K562 treated with DMSO at 1 percent for 48 hours (cell line): Measurements from ENCODE around the gene CSTF1. TPM values are rescaled to one million over a fixed set of nuclear protein-coding genes. Genes with fewer than 3 reads are reported as not detected.

ENCODE experiments used
- total RNA-seq: library from RNA; unstranded; fragments of 300-600 nt; gene quantifications from 2 replicates; pipeline ENCODE4 v1.2.3, GENCODE V29; 2022; ENCODE audit warnings: low replicate concordance; ENCODE audit errors: extremely low read depth

The CSTF1 gene
- total RNA-seq = not detected in 2 replicates

DNA sequence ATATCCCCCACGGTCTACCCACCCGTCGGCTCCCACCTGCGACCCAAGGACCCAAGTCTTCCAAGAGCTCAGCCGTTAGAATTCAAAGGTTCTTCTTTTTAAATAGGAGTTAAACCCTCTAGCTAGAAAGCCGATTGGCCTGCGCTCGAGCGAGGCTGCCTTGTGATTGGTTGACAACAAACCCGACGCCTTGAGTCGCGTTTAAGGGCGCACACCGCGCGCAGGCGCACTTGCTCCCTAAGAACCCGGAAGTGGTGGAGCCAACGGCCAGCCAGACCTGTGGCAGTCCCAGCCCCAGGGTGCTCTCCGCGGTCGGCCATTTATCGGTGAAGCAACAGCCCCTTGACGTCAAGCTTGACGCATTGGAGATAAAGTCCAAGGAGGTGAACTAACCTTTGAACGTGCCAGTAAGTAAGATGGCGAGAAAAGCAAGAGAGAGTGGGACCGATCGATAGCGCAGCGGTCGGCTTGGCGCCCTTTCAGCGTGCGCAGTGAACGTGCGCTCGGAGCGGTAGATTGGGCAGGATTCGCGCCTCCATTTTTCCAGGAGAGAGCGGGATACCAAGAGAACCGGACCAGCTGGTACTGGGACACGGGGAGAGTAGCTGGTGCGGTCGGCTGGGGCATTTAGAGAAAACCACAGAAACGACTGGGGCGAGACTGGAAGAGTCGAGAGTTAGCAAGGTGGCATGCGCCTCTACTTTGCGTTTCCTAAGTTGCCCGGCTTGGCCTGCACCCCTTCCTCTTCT is at the start of gene CSTF1, which contains the start of gene AURKA:
Gene CSTF1, plus strand, starts transcription at position 514 of the 749 bp plus-strand sequence. CDS start 2,908 bp downstream, outside the sequence.
Gene AURKA, minus strand, starts transcription at position 84 of the 749 bp plus-strand sequence. CDS start 4,018 bp downstream, outside the sequence.

DNA sequence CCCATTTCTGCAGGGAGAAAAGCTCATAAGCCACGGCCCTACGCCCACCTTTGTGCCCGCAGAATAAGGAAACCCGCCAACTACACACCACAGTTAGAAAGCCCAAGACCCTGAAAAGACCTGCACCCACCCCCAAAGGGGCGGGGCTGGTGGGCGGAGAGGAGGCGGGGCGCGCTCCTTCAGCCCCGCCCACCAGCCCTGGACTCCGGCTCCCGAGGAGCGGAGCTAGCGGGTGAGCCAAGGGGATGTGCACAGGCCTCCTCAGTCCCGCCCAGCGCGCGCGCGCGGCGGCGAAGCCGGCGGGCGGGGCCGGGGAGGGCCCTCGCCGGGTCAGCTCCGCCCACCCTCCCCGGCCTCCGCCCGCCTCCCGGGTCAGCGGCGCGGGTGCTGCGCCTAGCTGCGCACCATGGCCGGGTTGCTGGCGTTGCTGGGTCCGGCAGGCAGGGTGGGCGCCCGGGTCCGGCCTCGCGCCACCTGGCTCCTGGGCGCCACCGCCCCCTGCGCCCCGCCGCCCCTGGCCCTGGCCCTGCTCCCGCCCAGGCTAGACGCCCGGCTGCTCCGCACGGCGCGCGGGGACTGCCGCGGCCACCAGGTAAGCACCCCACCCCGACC is 33.7 kb upstream of the CSTF1 start, which contains the start of gene FAM210B:
Gene FAM210B, plus strand, starts transcription at position 375 of the 612 bp plus-strand sequence. Its CDS starts 32 bp downstream, at position 407.

DNA sequence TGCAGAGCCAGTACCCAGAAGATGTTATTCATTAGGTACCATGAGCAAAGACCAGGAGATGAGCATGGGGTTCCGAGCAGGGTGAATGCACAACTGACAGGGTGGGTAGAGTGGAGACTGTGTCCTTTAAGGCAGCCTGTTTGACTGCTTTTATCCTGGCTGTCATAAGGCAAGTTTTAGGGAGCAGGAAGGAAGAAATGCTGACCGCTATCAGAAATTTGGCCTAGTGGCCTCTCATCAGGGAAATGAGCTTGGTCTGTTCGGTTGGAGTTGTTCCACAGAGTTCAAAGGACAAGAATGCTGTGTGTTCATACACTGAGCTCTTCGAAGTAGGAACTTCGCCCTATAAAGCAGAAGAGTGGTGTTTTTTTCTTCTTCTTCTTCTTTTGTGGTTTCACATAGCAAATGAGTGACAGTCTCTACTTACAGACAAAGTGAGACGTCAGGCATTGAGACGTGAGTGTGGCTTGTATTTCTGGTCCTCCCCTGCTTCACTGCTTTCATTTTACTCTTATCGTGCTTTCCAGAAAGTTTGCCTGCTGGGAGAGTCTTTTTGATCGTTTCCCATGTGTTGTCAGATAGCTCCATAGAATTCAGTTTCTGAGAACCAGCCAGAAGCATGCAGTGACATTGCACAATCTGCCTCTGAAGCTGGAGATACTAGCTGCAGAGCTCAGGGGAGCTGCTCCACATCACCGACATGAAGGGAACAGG is 19.5 kb downstream of the CSTF1 start, which contains the start of gene CASS4:
Gene CASS4, plus strand, starts transcription at position 502 of the 714 bp plus-strand sequence. Its CDS starts 199 bp downstream, at position 701.

Other genes with a start within 250 kb of the CSTF1 start
- not detected in 2 replicates for gene MC3R, start 143.9 kb upstream of the CSTF1 start, total RNA-seq
- gene FAM210B, start 33.7 kb upstream of the CSTF1 start, total RNA-seq = not detected in 2 replicates
- gene AURKA, start 430 bp upstream of the CSTF1 start, total RNA-seq = not detected in 2 replicates
- gene CASS4, start 19.6 kb downstream of the CSTF1 start, total RNA-seq = not detected in 2 replicates
- not detected in 2 replicates for gene RTF2, start 76.0 kb downstream of the CSTF1 start, total RNA-seq
- not detected in 2 replicates for gene FAM209A, start 132.1 kb downstream of the CSTF1 start, total RNA-seq
- gene FAM209B, start 140.6 kb downstream of the CSTF1 start, total RNA-seq = not detected in 2 replicates
- gene TFAP2C, start 236.7 kb downstream of the CSTF1 start, total RNA-seq = not detected in 2 replicates